Type B pancreatic cell (in vitro differentiated cells): ENCODE results near the gene PASK. TPM values are rescaled to one million over a fixed set of nuclear protein-coding genes. Genes with fewer than 3 reads are reported as not detected.

ENCODE experiments used
- DNase-seq: peaks from one replicate; pipeline ENCODE4 v3.0.0; 2021; ENCODE audit warnings: mixed read lengths; ENCODE audit not compliant: unreplicated experiment; ENCODE audit errors: extremely low spot score
- H3K27ac Mint-ChIP-seq: 2 replicates; pipeline ENCODE4 v1.8.0; 2021; ENCODE audit warnings: mild to moderate bottlenecking, mixed read lengths
- H3K27me3 Mint-ChIP-seq: 2 replicates; pipeline ENCODE4 v1.8.0; 2021; ENCODE audit warnings: mixed read lengths
- H3K36me3 Mint-ChIP-seq: 2 replicates; pipeline ENCODE4 v1.8.0; 2021; ENCODE audit warnings: mixed read lengths
- H3K4me1 Mint-ChIP-seq: one replicate; pipeline ENCODE4 v1.8.0; 2021; ENCODE audit warnings: mixed read lengths; ENCODE audit not compliant: unreplicated experiment
- H3K4me3 Mint-ChIP-seq: 2 replicates; pipeline ENCODE4 v1.8.0; 2021; ENCODE audit warnings: mild to moderate bottlenecking, mixed read lengths
- H3K9me3 Mint-ChIP-seq: 2 replicates; pipeline ENCODE4 v1.8.0; 2021; ENCODE audit warnings: mixed read lengths
- CTCF ChIP-seq: fragments of 200-600 bp; sonication (generic); conservative IDR thresholded peaks from 2 replicates; pipeline ENCODE4 v1.5.0; 2021; ENCODE audit warnings: antibody characterized with exemption, mild to moderate bottlenecking
- total RNA-seq: library from RNA; stranded (reverse); gene quantifications from 2 replicates; pipeline ENCODE4 v1.2.1, GENCODE V29; 2021; ENCODE audit warnings: low replicate concordance

PASK gene
- total RNA-seq, 1 donor from 2014 or later: 50.9 TPM

- Mint-ChIP-seq H3K4me1 (no peaks in the 10 kb centered on the region), H3K27me3 (no peaks in the 10 kb centered on the region), H3K27ac (no peak overlapping the region), H3K36me3 (peaks cover 8% of the 10 kb centered on the region), H3K9me3 (no peaks in the 10 kb centered on the region), H3K4me3 (no peak overlapping the region)
- no peak for TF ChIP-seq CTCF
- DNase-seq: no peak
Observed at GRCh38 chr2:241125626-241126025, 23.6 kb downstream of the PASK start.

DNA sequence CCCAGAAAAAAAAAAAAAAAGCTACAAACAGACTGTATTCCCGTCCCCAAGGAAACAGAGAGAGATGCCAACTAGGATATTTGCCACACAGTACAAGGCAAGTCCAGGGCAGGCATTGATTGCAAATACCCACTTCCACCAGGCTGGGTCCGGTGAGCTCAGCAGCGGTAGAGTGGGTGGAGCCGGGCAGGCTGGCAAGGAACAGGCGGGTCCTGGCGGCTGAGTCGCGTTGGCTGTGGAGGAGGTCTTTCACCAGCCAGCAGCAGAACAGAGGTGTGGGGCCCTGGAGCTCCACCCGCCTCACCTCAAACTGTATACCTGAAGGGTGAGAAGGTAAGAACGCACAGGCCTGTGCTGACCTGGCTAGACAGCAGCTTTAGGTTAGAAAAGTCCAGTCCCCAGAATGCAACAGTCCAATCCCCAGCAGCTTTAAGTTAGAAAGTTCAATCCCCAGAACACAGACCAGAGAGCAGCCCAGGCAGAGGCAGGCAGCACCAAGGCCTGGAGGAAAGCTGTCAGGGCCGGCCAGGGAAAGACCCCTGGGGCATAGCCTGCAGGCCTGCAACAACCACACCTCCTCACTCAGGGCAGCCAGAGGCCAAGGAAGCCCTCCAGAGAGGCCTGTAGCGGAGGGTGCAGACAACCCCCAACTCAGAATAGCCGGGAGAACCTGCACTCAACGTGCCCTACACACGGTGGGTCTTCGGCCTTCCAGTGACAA is 25.3 kb downstream of the PASK start:
- Mint-ChIP-seq H3K27ac (no peak overlapping the region), H3K4me1 (no peaks in the 10 kb centered on the region), H3K36me3 (peaks cover 6% of the 10 kb centered on the region)

GRCh38 chr2:241122376-241123002 is 26.8 kb downstream of the PASK start:
- no peak overlapping the region for H3K27ac Mint-ChIP-seq
- H3K9me3 Mint-ChIP-seq: no peaks in the 10 kb centered on the region
- H3K36me3 Mint-ChIP-seq: peaks cover 6% of the 10 kb centered on the region

More for the DNA sequence above, 25.3 kb downstream of the PASK start:
- Mint-ChIP-seq H3K27me3 (no peaks in the 10 kb centered on the region), H3K9me3 (no peaks in the 10 kb centered on the region), H3K4me3 (no peak overlapping the region)
- no peak for TF ChIP-seq CTCF
- DNase-seq: no peak

GRCh38 chr2:241121008-241121407 is 28.3 kb downstream of the PASK start:
- Mint-ChIP-seq H3K4me1 (no peaks in the 10 kb centered on the region), H3K36me3 (peaks cover 10% of the 10 kb centered on the region), H3K9me3 (no peaks in the 10 kb centered on the region), H3K4me3 (no peak overlapping the region), H3K27ac (no peak overlapping the region), H3K27me3 (no peaks in the 10 kb centered on the region)
- no peak for DNase-seq
- TF ChIP-seq CTCF: no peak

More at GRCh38 chr2:241122376-241123002, 26.8 kb downstream of the PASK start:
- no peak for TF ChIP-seq CTCF
- no peaks in the 10 kb centered on the region for H3K4me1 Mint-ChIP-seq
- no peak for DNase-seq
- no peaks in the 10 kb centered on the region for H3K27me3 Mint-ChIP-seq
- no peak overlapping the region for H3K4me3 Mint-ChIP-seq

- Mint-ChIP-seq H3K36me3 (peaks cover 10% of the 10 kb centered on the region), H3K27ac (no peak overlapping the region), H3K9me3 (no peaks in the 10 kb centered on the region), H3K27me3 (no peaks in the 10 kb centered on the region), H3K4me1 (no peaks in the 10 kb centered on the region), H3K4me3 (no peak overlapping the region)
- no peak for DNase-seq
- TF ChIP-seq CTCF: no peak
Observed at GRCh38 chr2:241120440-241120839, 28.8 kb downstream of the PASK start.
